GM13977 (cell line): ENCODE data around the gene MYO1A.

Experiments
- DNase-seq: peaks from one replicate; pipeline ENCODE4 v3.0.0; 2012; ENCODE audit warnings: low spot score
- in situ Hi-C: fragments of 300-500 bp; cut with MboI; formaldehyde crosslinking; loops from one replicate; pipeline ENCODE4 v1.12.0; 2022; ENCODE audit warnings: low sequenced_read_pairs, low pct_unique_long_range_greater_than_20kb, mixed read lengths, inconsistent platforms; ENCODE audit not compliant: unreplicated experiment
- TF ChIP-seq, protein P1 (sequence below): IDR thresholded peaks from 2 replicates; pipeline ENCODE4 v1.5.1; 2012; ENCODE audit warnings: mild to moderate bottlenecking, control low read depth; ENCODE audit not compliant: insufficient read depth; ENCODE audit errors: extremely low read depth, missing control alignments

The MYO1A gene

DNA sequence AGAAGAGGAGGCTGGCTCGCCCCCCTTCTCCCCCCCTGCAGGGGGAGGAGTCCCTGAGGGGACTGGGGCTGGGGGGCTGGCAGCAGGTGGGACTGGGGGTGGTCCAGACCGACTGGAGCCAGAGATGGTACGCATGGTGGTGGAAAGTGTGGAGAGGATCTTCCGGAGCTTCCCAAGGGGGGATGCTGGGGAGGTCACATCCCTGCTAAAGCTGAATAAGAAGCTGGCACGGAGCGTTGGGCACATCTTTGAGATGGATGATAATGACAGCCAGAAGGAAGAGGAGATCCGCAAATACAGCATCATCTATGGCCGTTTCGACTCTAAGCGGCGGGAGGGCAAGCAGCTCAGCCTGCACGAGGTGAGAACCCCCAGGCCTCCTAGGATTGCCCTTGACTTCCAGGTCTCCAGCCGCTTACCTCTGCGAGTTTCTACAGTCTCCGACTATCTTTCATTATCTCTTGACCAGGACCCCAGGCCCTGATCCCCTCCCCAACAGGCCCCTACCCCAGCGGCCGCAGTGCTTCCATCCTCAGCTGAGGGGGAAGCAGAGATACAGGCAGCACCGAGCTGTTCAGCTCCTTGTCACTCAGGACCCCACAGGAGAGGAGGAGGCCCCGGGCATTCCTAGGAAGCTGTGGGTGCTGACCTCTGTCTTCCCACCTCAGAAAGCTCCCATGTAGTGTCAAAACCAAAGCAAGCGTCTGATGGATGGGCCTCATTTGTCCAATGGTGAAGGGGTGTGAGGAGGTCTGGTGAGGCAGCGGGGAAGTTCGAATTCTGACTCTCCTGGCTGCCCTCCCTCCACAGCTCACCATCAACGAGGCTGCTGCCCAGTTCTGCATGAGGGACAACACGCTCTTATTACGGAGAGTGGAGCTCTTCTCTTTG lies 42.0 kb upstream of the MYO1A start:
- peak; percentile 7 for DNase-seq
- in situ Hi-C loops, result no loop called here
- TF ChIP-seq, protein P1, sequence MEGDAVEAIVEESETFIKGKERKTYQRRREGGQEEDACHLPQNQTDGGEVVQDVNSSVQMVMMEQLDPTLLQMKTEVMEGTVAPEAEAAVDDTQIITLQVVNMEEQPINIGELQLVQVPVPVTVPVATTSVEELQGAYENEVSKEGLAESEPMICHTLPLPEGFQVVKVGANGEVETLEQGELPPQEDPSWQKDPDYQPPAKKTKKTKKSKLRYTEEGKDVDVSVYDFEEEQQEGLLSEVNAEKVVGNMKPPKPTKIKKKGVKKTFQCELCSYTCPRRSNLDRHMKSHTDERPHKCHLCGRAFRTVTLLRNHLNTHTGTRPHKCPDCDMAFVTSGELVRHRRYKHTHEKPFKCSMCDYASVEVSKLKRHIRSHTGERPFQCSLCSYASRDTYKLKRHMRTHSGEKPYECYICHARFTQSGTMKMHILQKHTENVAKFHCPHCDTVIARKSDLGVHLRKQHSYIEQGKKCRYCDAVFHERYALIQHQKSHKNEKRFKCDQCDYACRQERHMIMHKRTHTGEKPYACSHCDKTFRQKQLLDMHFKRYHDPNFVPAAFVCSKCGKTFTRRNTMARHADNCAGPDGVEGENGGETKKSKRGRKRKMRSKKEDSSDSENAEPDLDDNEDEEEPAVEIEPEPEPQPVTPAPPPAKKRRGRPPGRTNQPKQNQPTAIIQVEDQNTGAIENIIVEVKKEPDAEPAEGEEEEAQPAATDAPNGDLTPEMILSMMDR, result no peak

DNA sequence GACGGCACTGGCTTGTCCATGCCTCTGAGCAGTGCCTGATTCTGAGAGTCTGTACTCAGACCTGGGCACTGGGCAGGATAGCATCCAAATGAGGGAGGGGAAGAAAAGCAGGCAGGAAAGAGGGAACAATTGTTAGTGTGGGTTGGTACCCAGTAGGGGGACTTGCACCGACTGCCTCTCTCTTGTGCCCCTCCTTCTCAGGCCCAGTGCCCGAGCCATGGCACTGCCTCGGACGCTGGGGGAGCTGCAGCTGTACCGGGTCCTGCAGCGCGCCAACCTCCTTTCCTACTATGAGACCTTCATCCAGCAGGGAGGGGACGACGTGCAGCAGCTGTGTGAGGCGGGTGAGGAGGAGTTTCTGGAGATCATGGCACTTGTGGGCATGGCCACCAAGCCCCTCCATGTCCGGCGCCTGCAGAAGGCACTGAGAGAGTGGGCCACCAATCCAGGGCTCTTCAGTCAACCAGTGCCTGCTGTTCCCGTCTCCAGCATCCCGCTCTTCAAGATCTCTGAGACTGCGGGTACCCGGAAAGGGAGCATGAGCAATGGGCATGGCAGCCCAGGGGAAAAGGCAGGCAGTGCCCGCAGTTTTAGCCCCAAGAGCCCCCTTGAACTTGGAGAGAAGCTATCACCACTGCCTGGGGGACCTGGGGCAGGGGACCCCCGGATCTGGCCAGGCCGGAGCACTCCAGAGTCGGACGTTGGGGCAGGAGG lies 41.2 kb upstream of the MYO1A start:
- in situ Hi-C loops, result no loop called here
- TF ChIP-seq, protein P1, result no peak
- peak; percentile 3 for DNase-seq

DNA sequence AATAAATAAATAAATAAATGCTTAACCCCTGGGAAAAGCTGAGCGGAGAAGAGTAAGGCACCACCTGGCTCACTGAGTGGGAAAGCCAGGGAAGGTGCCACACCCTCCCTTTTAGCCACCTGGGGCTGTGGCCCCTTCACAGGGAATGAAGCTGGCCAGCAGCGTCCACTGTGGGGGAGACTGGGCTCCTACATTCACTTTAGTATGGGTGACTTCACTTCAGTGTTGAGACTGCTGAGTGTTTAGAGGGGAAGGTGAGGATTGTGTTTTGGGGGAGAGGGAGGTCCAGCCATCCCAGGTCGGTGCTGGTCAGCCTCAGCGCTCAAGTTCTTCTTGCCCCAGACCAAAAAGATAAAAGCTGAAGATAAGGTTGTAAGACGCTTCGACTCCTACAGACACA lies 40.6 kb upstream of the MYO1A start:
- peak; percentile 20 for DNase-seq
- in situ Hi-C loops, result no loop called here
- TF ChIP-seq, protein P1, result no peak

DNA sequence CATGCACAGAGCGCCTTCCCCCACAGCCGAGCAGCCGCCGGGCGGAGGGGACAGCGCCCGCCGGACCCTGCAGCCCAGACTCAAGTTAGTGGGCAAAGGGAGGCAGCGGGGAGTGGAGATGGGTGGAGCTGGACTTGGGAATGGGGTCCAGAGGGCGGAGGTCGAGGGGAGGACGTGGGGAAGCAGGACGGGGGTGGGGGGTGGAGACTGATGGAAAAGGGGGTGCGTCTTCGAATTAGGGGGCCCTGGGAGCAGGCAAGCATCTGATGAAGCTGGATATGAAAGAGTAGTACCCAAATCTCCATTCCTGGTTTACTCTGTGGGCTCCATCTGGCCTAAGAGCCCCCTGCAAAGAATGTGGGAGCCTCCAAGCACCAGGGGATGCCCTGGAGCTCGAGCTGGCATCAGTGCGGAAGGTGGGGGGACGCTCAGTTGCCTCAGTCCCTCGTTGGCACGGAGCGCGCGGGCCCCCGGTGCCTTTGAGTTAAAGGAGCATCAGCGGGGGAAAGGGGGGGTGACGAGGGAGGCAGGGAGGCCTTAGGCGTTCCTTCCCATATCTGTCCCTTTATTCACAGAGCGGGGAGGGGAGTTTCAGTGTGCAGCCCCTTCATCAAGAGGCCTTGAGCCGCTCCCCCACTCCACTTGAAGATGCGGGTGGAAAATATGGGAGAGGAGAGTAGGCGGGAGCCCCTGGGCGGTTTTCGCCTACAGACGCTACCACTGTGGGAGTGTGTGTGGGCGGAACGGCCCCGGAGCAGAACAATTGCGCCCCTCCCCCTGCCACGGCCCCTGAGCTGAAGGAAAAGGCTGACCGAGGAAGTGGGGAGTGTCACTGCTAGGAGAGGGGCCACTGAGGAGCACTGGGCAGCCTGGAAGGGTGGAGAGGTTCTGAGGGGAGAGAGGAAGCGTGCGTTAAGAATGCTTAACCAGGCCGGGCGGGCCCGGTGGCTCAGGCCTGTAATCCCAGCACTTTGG lies 39.6 kb upstream of the MYO1A start:
- TF ChIP-seq, protein P1, result no peak
- in situ Hi-C loops, result no loop called here
- peak; percentile 44 for DNase-seq

DNA sequence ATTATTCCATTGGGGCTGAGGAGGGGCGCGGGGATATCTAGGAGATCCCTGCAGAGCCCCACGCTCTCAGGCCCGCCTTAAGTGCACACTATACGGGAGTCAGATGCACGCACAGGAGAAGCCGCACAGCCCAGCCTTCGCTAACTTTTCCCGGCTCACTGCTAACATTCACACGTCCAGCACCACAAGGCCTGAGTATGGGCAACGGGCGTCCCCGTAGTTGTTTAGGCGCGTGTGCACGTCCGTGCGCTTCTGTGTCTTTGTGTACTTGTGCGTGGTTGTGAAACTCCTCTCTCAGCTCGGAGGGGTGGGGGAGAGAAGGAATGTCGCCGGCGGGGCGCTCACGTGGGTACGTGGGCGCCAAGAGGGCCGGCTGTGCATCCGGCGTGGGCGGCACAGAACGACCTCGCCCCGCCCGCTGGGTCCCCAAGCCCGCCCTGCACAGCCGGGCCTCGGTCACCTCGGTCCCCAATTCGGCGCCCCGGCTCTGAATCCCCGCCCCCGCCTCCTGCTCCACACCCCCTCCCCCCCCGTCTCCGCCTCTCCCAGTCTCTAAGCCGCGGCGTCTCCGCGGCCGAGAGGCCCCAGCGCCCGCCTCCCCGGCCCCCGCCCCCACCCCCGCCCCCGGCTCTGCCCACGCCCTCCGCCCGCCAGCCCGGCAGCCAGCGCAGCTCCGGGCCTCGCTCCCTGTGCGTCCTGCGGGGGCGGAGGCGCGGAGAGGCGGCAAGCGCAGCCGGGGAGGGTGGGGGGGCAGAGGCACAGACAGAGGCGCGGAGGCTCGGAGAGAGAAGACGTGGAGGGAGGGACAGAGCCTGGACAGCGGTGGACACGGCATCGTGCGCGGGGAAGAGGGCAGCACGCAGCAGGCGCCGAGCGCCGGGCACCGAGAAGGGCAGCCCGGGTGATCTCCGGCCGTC lies 38.7 kb upstream of the MYO1A start, which contains the start of gene NAB2:
TSS of gene NAB2 (plus strand) at position 761 of the 917 bp plus-strand sequence. CDS start 158 bp downstream, outside the sequence.
- DNase-seq, result peak; percentile 96
- in situ Hi-C loops, result no loop called here
- TF ChIP-seq, protein P1, result no peak
